Kidney epithelial cell (primary cell): Measurements from ENCODE around the gene DONSON. TPM values are rescaled to one million over a fixed set of nuclear protein-coding genes. Genes with fewer than 3 reads are reported as not detected.

Experiments used
- DNase-seq: peaks from one replicate; pipeline ENCODE4 v3.0.0-alpha.2; 2010; ENCODE audit warnings: low read depth
- H3K27me3 ChIP-seq: 2 replicates; pipeline ENCODE4 v1.6.0; 2011; ENCODE audit warnings: low read length; ENCODE audit not compliant: control insufficient read depth, insufficient read depth
- H3K36me3 ChIP-seq: 2 replicates; pipeline ENCODE4 v1.5.1; 2011; ENCODE audit warnings: low read length; ENCODE audit not compliant: control insufficient read depth, insufficient read depth
- H3K4me3 ChIP-seq: 2 replicates; pipeline ENCODE4 v1.5.1; 2011; ENCODE audit warnings: low read depth, mild to moderate bottlenecking, control low read depth, low read length
- CTCF ChIP-seq: IDR thresholded peaks from 2 replicates; pipeline ENCODE4 v1.5.1; 2011; ENCODE audit warnings: mild to moderate bottlenecking, moderate library complexity, low read length, control low read depth, inconsistent platforms; ENCODE audit not compliant: insufficient read depth, poor library complexity, severe bottlenecking
- total RNA-seq: library from RNA; depleted of rRNA; stranded (reverse); fragments of >200 nt; gene quantifications from 2 replicates; pipeline ENCODE4 v1.2.3, GENCODE V29; 2015

The DONSON gene
- total RNA-seq, 1 donor from 2014 or later: 6.8 TPM

GRCh38 chr21:33611006-33611744 lies 22.7 kb upstream of the DONSON start:
- H3K4me3 ChIP-seq: no peak overlapping the region
- no peaks in the 10 kb centered on the region for H3K27me3 ChIP-seq

GRCh38 chr21:33608559-33608958 lies 20.1 kb upstream of the DONSON start:
- Histone ChIP-seq H3K27me3 (no peaks in the 10 kb centered on the region), H3K4me3 (no peak overlapping the region), H3K36me3 (peaks cover 2% of the 10 kb centered on the region)
- no peak for DNase-seq
- TF ChIP-seq CTCF: no peak

More at GRCh38 chr21:33611006-33611744, 22.7 kb upstream of the DONSON start:
- DNase-seq: no peak
- TF ChIP-seq CTCF: no peak
- H3K36me3 ChIP-seq: peaks cover 2% of the 10 kb centered on the region

GRCh38 chr21:33598051-33598450 lies 9.6 kb upstream of the DONSON start:
- Histone ChIP-seq H3K36me3 (no peaks in the 10 kb centered on the region), H3K4me3 (no peak overlapping the region)
- TF ChIP-seq CTCF: no peak

GRCh38 chr21:33587792-33588484 lies 546 bp downstream of the DONSON start:
- TF ChIP-seq CTCF: no peak
- Histone ChIP-seq H3K4me3 (peak overlapping the region; percentile 91), H3K36me3 (no peaks in the 10 kb centered on the region), H3K27me3 (no peaks in the 10 kb centered on the region)
- no peak for DNase-seq

More at GRCh38 chr21:33598051-33598450, 9.6 kb upstream of the DONSON start:
- H3K27me3 ChIP-seq: no peaks in the 10 kb centered on the region
- no peak for DNase-seq

GRCh38 chr21:33586927-33587326 lies 1.6 kb downstream of the DONSON start:
- H3K36me3 ChIP-seq: no peaks in the 10 kb centered on the region
- H3K4me3 ChIP-seq: no peak overlapping the region
- no peak for TF ChIP-seq CTCF
- no peak for DNase-seq
- no peaks in the 10 kb centered on the region for H3K27me3 ChIP-seq
